ENCODE results near the gene ERF.

ERF gene

DNA sequence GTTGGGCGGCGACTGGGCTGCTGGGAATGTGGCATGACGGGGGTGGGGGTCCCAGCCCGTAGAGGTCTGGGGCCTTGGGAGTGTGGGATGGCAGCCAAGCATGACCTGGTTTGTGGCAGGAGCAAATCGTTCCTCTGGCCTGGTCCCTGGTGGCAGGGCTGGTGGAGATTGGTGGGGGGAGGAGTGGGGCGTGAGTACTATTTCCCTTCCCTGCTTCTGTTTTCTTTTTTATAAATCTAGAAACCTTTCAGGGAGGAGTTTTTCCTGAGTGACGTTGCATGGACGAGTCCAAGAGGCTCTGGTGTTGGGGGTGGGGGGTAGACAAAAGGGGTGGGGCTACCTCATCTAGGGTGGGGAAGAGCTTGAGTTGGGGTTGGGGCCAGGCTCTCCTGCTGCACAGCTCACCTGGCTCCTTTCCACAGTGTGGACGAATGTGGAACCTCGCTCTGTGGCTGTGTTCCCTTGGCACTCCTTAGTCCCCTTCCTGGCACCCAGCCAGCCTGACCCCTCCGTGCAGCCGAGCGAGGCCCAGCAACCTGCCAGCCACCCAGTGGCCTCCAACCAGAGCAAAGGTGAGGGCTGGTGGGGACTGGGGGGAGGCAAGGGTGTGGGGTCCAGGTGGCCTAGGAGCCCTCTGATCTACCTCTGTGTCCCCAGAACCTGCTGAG lies 31.6 kb upstream of the ERF start:
- peak; percentile 50 for DNase-seq

DNA sequence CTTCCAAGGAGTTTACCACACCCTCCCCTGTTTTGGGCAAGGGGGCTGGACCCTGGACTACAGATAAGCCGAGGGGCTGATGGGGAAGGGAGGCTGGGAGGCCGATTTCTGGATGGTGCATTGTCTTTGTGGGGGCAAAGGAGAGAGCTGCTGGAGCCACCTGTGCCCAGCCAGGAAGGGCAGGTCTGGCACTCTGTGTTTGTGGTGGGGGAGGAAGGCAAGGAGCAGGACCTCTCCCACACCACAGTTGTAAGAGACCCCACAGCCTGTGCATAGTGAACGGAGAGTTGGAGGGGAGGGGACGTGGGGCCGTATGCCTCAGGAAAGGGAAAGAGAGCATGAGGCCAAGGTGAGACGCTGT lies 31.0 kb upstream of the ERF start:
- DNase-seq: no peak

DNA sequence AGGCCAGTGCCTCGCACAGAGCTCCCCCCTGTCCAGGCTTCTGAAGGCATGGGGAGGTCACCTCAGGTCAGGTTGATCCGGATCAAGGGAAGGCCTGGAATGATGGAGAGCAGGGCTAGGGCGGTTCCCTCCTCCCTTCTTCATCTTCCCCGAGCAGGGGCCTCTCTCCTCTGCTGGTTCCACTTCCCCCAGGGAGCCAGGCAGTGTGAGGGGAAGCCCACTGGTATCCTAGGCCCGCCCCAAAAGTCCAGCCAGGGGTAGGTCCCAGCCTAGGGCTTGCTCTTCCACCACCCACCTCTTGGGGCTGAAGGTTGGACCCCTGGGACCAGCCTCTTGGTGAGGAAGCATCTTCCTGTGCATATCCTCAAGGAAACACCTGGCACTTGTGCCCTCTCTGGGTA lies 30.6 kb upstream of the ERF start:
- DNase-seq: peak; percentile 60

DNA sequence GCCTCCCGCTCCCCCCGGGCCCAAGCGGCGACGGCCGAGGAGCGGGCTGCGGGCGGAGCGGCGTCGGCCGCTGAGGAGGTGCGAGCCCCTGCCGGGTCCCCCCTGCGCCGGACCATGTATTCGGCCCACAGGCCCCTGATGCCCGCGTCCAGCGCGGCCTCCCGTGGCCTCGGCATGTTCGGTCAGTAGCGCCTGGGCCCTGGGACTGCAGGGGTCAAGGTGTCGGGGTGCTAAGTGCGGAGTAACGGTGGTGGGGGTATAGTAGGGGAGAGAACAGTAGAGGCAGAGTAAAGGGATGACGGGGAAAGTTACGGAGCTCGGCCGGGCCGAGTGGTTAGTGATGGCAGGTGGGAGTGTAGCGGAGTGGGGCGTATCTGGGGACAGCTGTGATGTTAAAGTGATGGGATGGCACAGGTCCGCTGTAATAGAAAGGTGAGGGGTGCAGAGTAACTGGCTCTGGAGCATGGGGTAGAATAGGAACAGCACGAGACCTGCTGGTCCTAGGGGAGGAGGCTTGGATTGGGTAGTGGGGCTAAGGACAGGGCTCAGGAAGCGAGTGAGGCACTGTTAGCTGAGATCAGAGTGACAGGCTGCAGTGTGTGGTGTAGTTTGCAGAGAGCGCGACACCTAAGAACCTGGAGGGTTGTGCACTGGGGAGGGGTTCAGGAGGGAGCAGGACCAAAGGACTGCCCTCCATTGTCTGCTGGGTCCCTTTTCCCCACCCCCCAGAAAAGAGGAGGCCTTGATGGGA lies 29.8 kb upstream of the ERF start:
- no peak for DNase-seq

DNA sequence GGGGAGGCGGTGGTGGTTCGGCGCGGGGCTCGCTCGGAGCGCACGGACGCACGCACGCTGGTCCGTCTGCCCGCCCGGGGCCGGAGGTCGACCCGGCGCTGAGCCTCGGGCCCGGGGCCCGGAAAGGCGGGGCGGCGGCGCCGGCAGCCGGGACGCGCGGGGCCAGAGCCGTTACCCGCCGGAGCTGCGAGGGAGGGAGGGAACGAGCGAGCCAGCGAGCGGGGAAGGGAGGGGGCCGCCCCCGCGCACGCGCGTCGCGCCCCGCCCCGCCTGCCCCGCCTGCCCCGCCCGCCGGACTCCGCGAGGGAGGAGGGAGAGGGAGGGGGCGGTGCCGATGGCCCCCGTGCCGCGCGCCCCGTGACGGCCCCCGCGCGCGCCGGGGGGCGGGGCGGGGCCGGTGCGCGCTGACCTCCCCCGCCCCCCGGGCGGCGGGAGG lies 29.2 kb upstream of the ERF start:
- DNase-seq: peak; percentile 89

DNA sequence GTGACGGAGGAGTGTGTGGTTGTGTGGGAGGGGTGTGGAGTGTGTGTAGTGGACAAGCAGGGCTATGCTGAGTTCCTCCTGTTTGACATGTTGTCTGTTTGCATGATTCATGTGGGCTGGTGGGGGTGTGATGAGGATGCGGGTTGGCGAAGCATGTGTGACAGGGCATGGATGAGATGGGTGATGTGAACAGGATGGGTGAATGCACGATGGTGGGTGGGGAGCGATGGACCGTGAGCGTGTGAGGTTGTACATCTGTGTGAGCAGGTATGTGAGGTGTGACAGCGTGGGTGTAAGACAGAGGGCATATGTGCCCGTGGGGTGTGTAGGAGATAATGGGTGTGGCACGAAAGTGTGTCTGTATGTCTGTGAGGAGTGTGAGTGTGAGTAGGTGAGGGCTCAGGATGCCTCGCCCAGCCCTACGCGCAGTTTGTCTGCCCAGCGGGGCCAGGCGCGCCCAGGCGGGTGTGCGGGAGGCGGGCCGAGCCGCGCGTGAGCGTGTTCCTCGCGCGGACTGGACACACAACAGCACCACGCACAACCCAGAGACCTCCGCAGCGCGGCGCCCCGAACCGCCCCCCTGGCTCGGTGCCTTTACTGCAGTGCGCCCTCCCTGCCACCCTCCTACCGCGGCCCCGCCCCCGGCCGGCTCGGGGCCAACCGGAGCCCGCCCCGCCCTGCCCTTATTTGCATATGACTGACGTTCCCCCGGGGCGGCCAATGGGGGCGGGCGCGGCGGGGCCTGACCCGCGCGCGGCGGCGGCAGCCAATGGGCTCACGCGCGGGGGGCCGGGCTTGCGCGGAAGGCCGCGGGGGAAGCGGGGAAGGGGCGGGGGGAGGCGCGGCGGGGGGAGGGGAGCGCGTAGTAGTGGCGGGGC lies 28.5 kb upstream of the ERF start:
- peak; percentile 97 for DNase-seq

DNA sequence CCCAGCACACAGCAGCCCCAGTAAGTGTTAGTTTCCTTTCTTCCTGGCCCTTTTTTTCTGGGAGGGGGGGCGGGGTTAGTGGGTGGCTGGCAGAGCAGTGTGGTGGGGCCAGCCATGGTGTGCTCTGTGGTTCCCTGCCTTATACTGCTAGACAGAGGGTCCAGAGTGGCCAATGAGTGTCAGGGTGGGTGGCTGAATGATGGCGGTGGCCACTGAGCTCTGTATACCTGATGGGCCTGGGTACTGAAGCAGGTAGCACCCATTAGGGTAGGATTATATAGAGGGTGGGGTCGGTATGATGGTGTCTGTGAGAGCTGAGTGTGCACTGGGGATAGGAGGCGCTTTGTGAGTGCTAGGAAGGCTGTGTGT lies 27.9 kb upstream of the ERF start:
- DNase-seq: no peak

DNA sequence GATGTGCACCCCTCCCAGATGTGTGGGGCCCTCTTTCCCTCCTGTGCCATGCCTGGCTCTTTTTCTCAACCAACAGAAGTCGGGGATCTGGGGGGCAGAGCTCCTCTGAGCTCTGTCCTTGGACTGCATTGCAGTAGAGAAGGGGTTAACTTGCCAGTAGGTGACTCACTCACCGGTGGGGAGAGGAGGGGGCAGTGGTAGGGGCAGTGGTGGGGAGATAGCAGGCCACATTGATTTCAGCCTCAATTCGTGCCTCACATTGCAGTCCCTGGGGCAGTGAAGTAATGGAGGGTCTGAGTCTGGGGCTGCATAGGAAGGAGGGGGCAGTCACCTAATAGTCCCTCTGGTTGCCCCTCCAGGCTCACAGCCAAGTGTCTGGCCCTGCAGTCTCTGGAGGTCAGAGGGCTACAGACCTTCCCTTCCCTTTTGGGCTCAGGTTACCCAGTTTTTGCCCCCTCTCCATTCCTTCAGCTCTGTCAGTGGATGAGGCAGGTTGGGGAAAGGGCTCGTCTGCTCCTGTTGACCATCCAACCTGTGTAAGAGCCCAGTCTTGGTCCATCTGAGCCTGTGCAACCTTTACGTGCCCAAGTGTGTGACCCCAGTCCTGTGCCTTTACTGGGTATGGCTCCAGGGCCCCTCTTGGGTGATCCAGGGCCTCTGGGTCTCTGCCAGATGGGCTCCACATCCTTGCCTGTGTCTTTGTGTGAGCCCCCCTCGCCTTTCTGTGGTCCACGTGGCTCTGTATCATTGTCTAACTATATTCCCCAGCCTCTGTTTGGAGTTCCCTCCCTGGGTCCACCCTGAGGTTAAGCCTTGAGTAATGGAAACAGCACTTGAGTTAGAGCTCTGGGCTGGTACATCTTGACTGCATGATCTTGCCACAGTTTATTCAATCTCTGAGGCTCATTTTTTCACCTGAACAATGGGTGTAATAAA lies 27.2 kb upstream of the ERF start:
- no peak for DNase-seq

DNA sequence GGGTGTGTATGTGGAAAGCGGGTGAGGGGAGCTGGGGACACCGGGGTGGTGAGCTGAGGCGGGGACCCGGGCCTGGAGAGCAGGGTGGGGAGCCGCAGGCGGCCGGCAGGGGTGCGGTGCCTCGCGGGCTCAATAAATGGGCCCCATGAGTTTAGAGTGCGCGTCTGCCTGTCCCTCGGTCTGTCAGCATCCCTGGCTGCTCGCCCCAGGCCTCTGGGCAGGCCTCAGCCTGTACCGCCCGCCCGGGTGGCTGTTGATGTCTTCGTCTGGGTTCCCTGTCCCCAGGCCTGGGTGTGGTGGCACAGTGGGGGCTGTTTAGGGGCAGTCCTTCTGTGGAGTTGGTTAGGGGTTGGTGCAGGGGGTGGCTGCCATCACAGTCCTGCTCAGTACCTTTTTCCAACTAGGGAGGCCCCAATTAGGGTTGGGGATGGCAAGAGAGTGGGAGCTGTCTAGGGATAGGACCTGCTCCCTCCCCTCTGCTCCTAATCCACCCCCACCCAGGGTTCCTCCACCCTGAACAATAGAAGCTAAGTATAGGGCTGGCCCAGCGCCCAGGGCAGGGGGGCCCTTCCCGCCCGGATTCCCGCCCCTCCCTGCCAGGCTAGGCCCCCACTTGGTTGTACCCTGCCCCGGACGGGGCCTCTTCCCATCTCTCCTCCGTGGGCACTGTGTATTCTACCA lies 26.4 kb upstream of the ERF start:
- DNase-seq: no peak

DNA sequence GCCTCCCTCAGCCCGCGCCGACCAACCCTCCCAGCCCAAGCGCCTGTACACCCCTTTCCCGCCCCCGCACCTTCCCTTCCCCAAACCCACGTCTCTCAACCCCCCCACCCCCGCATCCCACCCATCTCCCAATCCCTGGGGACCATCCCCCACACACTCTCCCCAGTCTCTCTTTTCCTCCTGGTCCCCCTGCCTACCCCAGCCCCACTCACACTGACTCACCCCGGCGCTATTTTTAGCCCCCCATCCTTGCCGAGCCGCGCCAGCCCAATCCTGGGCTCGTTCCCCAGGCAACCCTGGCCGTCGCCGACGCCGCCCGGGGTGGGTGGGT lies 25.9 kb upstream of the ERF start:
- no peak for DNase-seq

DNA sequence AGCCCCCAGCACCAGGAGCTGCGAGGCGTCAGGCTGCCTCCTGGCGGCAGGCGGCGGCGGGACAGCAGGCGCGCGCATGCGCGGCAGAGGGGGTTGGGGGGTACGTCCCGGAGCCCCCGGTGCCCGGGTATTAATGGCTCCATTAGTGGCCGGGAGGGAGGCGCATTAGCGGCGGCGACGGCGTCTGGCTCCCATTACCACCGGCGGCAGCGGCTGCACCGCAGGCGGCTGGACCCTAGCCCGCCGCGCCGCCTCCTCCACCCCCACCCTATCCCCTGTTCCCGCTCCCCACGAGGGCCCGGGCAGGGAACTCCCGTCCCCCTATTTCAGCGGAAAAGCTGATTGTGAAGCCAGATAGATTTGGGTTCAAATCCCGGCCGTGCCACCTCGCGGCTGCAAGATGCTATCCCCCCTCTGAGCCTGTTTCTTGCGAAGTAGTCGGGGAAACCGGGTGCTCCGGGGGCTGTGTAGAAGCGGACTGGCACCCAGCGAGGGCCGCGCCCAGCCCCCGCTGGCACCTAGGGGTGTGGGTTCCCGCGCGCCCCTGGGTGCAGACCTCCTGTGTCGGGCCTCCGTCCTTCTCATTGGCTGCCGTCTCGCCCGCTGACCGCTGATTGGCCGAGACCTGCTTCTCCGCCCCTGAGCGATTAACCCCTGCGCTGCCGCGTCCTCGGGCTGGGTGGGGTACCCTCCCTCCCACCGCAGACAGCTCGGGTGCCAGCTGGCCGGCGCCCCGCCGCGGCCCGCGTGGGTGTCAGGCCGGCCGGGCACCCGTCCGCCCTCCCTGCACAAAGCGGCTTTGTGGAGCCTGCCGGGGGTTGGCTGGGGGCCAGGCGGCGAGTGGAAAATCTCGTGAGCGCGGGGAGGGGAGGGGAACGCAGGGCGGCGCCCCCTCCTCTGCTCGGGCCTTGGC lies 25.2 kb upstream of the ERF start:
- DNase-seq: peak; percentile 79

DNA sequence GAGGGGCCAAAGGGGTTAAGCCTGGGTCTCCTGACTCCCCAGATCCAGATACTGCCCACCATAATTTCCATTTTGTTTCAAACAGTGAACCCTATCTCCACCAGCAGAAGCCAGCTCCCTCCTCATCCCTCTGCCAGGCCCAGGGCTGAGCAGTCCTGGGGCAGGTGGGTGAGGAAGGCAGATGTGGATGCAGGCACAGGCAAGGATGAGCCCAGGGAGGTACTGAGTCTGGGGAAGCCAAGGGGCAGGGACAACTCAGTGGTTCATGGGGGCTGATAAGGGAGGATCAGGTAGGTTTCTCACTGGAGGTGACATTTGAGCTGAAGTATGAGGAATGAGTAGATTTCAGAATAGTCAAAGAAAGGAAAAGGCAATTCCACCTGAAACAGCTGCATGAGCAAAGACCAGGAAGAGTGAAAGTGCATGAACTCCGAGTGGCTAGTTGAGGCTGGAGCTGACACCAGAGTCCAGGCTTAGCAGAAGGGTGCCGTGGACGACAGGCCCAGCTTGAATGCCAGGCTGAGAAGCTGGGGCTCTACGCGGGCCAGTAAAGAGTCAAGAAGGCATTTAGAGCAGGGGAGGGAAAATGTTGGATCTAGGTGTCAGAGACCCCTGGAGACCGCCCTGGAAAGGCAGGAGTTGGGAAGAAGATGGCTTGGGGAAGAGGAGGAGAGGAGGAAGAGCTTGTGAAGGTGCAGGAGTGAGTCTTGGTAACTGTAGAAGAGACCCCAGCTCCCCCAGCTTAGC lies 24.4 kb upstream of the ERF start:
- DNase-seq: no peak

DNA sequence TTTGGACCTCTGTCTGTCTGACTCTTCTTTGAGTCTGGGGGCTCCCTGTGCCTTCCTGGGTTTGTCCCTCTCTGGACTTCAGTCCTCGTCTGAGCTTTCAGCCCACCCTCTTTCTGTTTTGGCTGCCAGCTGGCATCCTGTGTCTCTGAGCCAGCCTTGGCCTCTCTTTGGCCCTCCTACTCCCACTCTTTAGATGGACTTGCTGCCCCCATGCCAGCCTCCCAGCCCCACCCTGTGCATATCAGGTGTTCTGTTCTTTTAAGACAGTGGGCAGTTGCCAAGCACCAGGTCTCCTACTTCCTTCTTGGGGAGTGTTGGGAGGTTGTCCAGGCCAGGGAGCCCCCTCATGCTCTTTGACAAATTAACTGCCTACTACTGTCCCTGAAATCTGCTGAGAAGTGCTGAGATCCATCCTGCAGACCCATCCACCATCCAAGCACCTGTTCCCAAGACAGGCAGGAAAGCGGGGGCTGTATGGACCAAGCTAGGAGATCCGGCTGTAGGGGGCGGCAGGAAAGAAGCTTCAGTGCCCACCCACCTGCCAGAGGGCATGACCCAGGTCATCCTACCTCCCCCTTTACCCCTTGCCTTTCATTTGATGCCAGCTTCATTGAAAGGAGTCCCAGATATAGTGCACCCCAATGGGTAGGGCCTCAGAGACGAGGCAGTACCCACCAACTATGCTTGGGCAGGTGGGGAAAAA lies 23.7 kb upstream of the ERF start:
- DNase-seq: no peak

DNA sequence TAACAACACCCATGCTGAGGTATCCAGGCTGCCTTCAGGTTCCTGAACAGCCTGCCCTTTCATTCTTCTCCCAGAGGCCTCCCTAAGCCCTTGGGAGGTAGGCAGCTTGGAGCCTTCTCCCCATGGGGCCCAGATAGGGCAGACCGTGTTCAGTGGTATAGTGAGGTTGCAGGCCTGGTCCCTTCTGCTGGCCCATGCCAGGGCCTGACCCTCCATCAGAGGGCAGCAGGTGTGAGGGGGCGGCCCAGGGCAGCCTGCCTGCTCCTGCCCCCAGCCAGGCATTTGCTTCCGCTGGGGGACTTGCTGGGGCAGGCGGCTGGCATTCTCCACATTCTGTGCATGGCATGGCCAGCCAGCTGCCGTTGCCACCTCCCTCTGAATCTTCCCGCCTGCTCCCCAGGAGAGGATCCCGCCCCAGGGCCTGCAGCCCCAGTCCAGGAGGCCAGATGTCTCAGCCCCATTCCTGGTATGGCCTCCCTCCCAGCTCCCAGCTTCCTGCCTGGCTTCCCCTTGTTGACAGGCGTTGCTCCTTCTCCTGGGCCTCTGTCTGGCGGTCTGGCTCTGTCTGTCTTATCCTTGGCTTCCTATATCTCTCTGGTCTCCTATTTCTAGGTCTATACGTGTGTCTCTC lies 23.0 kb upstream of the ERF start:
- no peak for DNase-seq

DNA sequence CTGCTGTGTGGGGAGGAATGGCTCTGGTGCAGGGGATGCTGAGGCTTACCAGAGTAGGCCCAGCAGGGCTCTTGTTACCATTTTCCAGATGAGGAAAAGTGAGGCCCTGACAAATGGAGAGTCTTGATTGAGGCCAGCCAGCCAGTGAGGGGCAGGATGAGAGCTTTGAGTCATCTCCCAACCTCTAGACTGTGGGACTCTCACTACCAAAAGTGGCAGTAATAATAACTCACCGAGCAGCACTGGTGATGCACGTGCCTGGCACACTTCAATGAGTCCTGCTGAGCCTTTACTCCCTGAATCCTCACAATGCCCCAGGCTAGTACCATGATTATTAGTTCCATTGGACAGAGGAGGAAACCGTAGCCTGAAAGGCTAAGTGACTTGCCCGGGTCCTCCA lies 21.9 kb upstream of the ERF start:
- no peak for DNase-seq

DNA sequence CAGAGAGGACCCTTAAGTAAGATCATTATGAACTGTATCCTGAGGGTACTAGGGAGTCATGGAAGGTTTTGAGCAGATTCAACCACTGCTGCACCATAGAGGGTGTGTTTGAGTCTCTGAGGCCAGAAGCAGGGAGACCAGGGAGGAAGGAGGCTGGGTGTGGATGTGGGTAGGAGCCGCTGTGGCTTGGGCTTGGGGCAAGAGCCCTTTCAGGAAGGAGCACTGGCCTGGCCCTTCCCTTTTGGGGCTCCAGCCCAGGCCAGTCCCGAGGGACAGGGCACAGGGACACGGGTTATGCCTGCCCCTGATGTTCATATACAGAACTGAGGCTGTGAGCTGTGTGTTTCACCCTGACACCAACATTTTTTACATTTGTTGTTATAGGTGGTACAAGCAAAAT lies 21.4 kb upstream of the ERF start:
- no peak for DNase-seq

DNA sequence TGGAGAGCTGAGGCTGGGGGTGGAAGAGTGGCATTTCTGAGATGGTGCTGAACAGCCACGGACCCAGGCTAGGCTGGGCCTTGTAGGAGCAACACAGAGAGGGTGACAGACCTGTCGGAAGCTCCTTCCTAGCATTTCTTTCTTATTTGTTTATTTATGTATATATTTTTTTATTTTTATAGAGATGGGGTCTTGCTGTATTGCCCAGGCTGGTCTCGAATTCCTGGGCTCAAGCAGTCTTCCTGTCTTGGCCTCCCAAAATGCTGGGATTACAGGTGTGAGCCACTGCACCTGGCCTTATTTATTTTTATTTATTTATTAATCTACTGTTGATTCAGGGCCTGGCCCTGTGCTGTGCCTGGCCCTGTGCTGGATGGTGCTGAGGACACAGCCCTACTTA lies 20.6 kb upstream of the ERF start:
- no peak for DNase-seq

DNA sequence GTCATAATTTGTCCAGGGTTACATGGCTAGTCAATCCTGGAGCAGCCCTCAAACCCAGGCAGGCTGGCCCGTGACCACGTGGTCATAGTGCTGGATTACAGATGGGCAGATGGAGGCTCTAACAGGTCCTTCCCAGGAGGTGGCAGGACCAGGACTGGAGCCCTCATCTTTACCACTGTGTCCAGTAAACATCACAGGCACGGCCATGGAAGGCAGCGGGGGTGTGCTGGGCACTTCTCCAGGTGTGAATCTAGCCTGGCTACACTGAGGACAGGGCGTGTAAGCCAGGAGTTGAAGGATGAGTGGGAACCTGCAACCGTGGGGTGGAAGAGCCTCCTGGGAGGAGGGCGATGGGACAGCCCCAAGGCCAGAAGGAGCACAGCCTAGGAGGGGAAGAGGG lies 20.2 kb upstream of the ERF start:
- DNase-seq: no peak

DNA sequence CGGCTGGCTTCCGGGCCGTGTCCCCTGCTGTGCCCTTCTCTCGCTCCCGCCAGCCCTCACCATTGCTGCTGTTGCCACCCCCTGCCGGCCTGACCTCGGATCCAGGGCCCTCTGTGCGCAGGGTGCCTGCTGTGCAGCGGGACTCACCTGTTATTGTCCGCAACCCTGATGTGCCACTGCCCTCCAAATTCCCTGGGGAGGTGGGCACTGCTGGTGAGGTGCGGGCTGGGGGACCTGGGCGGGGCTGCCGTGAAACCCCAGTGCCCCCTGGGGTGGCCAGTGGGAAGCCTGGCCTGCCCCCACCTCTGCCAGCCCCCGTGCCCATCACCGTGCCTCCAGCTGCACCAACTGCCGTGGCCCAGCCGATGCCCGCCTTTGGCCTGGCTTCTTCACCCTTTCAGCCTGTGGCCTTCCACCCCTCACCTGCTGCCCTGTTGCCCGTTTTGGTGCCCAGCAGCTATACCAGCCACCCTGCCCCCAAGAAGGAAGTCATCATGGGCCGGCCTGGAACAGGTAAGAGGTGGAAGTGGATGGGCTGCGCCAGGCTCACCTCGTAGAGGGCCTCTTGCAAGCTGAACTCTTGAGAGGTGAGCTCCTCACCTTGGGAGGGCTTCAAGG lies 19.2 kb upstream of the ERF start:
- DNase-seq: no peak

Measured in suppressor macrophage treated with lipopolysaccharide for 4 hours (primary cell).